ENCODE measurements around the gene TTC32. TPM values are rescaled to one million over a fixed set of nuclear protein-coding genes. Genes with fewer than 3 reads are reported as not detected.

Gene TTC32
- total RNA-seq, 4 donors from 2014 or later: 12.4 to 28.8 (median 13.7) TPM

DNA sequence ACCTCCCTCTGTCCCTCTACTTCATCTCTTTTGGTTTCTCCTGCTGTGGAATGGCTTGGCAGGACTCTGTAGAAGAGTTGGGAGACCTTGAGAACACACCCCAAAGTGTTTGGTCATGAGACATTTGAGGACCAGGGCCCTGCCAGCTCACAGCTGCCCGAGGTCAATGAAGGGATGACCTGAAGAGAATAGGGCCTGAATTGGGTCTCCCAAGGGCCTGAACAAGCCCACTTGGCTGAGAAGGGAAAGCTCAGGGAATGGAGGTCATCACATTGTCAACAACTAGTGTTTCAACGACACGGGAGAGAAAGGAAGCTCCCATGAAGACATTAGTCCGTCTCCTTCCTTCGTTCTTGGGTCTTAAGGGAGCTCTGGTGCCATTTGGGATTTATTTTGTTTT, 52.8 kb downstream of the TTC32 start:
- WGBS, 2 donors: 88 to 91% methylated on average over 5 of the region's 5 CpGs
- H3K36me3 ChIP-seq: no peaks in the 10 kb centered on the region
- intact Hi-C loops (cut with DNase I): no loop called here

DNA sequence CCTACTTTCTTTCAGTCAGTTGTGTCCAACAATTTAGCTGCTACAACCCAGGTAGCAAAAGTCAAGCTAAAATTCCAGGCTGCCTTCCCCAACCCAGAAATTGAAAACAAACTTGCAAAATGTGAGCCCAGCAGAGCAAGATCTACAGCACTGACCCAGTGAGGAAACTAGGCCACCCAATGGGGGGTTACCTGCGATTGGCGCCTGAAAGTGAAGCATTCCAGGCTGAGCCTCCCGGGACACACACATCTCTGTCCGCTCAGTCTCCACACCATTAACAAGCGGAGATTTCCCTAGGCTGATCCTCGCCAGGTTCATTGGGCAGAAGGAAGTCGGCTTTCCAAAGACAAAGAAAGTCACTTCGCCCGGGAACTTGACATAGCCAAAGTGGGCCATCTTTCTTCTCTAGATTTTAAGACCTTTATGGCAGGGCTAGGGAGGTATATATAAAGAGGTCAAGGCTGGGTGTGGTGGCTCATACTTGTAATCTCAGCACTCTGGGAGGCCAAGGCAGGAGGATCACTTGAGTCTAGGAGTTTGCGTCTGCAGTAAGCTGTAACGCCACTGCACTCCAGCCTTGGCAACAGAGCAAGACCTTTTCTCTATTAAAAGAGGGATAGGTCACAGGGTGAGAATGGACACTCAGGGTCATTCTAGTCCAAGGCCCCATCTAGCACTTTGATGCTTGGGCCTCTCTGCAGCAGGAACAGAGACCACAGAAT, 53.6 kb downstream of the TTC32 start:
- intact Hi-C loops (cut with DNase I): no loop called here
- TF ChIP-seq, protein P1, sequence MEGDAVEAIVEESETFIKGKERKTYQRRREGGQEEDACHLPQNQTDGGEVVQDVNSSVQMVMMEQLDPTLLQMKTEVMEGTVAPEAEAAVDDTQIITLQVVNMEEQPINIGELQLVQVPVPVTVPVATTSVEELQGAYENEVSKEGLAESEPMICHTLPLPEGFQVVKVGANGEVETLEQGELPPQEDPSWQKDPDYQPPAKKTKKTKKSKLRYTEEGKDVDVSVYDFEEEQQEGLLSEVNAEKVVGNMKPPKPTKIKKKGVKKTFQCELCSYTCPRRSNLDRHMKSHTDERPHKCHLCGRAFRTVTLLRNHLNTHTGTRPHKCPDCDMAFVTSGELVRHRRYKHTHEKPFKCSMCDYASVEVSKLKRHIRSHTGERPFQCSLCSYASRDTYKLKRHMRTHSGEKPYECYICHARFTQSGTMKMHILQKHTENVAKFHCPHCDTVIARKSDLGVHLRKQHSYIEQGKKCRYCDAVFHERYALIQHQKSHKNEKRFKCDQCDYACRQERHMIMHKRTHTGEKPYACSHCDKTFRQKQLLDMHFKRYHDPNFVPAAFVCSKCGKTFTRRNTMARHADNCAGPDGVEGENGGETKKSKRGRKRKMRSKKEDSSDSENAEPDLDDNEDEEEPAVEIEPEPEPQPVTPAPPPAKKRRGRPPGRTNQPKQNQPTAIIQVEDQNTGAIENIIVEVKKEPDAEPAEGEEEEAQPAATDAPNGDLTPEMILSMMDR (IDR thresholded peaks at IDR 0.05): no peak
- TF ChIP-seq POLR2A (IDR thresholded peaks at IDR 0.05): no peak
- 97% methylated on average over 11 of the region's 11 CpGs for WGBS, 2 donors

More for the DNA sequence above, 52.8 kb downstream of the TTC32 start:
- no peaks in the 10 kb centered on the region for H3K4me1 ChIP-seq
- no peak for TF ChIP-seq POLR2A (IDR thresholded peaks at IDR 0.05)
- TF ChIP-seq, protein P1 (IDR thresholded peaks at IDR 0.05): no peak
- no peaks in the 10 kb centered on the region for H3K9me3 ChIP-seq
- DNase-seq: no peak
- no peaks in the 10 kb centered on the region for H3K27me3 ChIP-seq
- no peak overlapping the region for H3K4me3 ChIP-seq (replicated peaks in 1 of 3)
- no peak overlapping the region for H3K27ac ChIP-seq

DNA sequence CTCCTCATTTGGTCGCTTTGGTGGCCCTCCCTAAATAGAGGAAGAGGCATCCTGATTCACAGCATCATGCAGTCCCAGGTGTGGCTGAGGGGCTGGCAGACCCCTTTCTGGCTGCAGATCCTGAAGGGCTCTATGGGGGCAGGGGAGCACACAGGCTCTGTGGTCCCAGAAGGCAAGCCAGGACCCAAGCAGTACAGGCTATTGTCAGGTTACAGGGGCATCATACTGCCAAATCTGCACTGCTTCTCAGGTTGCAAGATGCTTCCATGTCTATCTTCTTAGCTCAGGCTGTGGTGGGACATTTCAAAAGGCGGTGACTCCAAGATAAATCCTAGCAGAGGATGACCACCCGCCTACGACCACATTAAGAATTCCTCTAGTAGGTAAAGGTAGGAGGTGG, 54.3 kb downstream of the TTC32 start:
- H3K36me3 ChIP-seq: no peaks in the 10 kb centered on the region
- H3K4me3 ChIP-seq (replicated peaks in 1 of 3): no peak overlapping the region
- no peaks in the 10 kb centered on the region for H3K27me3 ChIP-seq
- WGBS, 2 donors: 97 to 100% methylated on average over 4 of the region's 4 CpGs
- no peak for DNase-seq
- no peaks in the 10 kb centered on the region for H3K9me3 ChIP-seq
- TF ChIP-seq, protein P1 (IDR thresholded peaks at IDR 0.05): no peak
- no peak for TF ChIP-seq POLR2A (IDR thresholded peaks at IDR 0.05)
- no peaks in the 10 kb centered on the region for H3K4me1 ChIP-seq
- no peak overlapping the region for H3K27ac ChIP-seq
- intact Hi-C loops (cut with DNase I): no loop called here

More for the DNA sequence above, 53.6 kb downstream of the TTC32 start:
- H3K9me3 ChIP-seq: no peaks in the 10 kb centered on the region
- H3K27ac ChIP-seq: no peak overlapping the region
- H3K27me3 ChIP-seq: no peaks in the 10 kb centered on the region
- no peak overlapping the region for H3K4me3 ChIP-seq (replicated peaks in 1 of 3)
- H3K36me3 ChIP-seq: no peaks in the 10 kb centered on the region
- H3K4me1 ChIP-seq: no peaks in the 10 kb centered on the region
- DNase-seq: no peak

Other genes with a start within 250 kb of the TTC32 start
- gene WDR35, start 88.1 kb upstream of the TTC32 start, total RNA-seq: 10 to 100 TPM; 17.6 to 19.2 (median 18.1) TPM
- gene MATN3, start 110.7 kb upstream of the TTC32 start, total RNA-seq: 1 to 10 TPM in 1 of 4 donors, under 1 TPM in 2, not detected in 1; 0.27 to 2.3 (median 0.33) TPM
- 100 to 1,000 TPM; 159 to 300 (median 187) TPM for gene LAPTM4A, start 149.6 kb upstream of the TTC32 start, total RNA-seq

Measured in thyroid gland (tissue), 4 donors.